HG03558 (cell line): ENCODE results near the gene AXIN2.

Experiments
- ATAC-seq: cut with Tn5 transposase; IDR thresholded peaks from one replicate; pipeline ENCODE4 v1.9.1; 2021; ENCODE audit warnings: moderate number of reproducible peaks; ENCODE audit not compliant: unreplicated experiment; ENCODE audit errors: extremely low read depth

The AXIN2 gene

DNA sequence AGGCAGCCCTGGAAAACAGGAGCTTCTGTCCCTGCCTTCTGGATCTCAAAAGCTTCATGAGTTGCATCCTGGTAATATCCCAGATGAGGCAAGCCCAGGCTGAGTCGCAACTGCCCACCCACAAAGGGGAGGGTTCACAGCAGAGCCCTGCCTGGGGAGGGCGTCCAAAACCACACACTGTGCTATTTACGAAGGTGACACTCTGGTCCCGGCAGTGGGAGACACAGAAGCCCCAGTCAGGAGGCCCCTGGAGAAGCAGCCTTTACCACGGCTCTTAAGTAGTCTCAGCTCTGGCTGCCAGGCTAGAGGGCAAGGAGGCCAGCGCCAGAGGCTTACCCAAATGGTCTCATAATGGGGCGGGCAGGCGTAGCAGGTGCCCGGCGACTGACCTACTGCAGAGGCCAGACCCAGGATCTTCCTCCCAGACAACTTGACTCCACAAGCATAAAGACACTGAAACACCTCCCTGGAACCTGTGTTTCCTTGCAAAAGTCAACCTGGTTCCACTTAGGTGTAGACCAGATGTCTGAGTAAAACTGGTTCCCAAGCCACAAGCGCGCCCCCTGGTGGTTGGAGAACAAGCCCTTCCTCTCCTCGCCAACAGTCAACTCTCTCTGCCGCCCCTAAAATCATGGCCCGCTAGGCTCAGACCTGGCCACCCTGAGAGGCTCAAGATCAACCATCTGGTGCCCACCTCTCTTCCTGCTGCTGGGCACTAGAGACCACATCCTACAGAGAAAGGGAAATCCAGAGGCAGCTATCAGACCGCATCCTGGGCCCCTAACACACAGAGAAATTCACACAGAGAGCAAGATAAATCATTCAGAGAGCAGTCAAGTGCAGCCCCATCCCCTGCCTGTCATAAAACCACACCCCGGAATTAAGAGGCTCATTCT, 5.2 kb downstream of the AXIN2 start:
- no peak for ATAC-seq

DNA sequence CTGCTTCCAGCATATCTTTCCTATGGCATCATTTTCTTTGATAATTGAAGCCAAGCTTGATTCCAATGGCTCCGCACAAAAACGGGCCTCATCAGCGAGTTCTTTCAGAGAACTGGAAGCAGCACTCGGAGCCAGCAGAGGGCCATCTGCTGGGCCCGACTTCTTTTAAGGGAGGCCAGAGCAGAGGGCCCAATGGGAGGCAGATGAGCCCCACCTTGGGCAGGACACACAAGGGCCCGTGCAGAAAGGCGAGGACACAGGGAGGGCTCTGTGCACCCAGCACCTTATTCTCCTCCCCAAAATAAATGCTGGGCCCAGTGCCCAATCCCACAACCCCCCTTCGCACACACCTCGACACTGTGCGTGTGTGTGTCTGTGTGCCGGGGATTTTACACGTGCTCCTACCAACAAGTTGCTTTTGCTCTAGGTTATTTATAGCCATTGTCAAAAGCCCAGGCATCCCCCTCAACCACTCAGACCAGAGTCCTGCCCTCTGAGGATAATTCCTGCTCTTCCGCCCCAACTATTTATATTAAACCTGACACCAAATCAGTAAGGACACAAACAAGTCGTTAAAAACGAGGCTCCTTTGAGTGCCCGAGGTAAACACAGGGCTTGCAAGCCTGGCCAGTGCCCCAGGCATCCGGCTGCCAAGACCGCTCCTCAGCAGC, 6.8 kb downstream of the AXIN2 start:
- ATAC-seq, result no peak

DNA sequence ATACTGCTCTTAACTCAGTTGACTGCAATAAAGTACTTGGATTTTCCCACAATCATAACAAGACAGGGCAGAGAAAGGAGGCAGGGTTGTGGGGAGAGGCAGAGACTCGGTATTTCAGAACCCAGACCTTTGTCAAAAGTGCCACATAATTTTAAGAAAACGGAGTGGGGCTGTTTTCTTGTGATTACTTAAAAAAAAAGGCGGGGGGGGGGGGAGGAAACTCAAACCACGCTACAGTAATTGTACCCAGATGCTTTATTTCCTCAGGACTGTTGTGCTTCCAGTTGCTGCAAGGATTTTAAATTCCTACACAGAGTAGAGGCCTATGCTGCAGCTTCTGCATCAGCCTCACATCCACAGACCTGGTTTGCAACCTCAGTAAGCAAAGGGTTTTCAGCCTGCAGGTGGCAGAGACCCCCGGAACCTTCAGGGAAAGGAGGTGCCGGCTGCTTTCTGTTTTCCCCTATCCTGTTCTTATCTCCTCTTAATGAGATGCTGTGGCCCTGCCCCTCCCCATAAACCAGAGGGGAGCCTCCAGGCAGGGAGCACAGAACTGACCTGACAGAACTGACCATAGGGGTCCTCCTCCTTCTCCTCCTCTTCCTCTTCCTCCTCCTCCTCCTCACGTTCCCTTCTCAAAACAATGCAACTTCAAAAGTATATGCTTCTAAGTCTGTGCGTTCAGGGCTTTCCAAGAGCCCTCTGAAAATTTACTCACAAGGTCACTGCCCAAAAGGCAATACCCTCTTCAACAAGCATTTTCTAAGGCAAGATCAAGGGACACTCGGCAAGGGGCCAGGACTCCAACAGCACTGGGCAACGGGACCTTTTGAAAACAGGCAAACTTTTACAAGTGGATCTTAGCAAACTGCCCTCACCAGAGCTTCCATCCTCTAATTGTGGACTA, 7.5 kb downstream of the AXIN2 start:
- no peak for ATAC-seq

DNA sequence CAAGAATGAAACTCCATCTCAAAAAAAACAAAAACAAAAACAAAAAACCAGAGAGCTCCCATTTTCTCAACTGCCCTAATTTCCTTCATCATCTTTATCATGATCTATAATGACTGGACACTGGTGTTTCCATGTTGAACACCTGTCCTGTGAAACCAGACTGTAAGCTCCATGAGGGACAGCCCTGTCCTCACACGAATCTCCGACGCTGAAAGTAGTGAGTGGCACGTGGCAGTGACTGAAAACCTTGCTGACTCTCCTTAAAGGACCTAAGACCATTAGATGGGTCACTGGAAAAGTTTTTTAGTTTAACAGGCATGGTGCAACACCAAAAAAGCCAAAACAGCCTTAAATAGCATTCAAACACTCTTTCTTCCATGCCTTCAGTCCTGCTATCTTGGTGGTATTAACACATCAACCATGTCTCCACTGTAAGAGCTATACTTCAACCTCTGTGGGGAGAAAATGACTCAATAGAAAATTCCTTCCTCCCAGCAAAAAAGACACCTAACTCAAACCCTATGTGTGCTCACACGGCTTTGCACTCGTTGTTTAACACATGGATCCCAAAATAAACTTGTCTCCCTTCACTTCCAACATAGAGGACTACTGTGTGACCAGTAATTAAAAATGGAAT, 8.3 kb downstream of the AXIN2 start:
- no peak for ATAC-seq

DNA sequence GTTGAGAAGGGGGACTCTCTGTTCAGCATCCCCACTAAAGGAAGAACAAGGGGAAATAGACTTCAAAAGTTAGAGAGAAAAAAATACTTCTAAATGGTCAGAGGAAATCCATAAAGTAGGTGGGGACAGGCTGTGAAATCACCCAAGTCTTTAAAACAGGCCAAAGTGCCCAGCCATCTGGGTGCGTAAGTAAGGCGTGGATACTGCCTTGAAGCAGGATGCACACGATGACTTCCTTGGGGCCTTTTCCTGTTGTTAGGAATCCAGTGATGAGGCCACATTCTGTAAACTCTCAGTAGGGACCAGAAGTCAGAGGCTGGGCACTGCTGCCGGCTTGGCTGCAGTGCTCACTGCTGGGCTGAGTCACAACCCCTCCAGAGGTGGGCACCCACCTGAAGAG, 9.2 kb downstream of the AXIN2 start:
- no peak for ATAC-seq

DNA sequence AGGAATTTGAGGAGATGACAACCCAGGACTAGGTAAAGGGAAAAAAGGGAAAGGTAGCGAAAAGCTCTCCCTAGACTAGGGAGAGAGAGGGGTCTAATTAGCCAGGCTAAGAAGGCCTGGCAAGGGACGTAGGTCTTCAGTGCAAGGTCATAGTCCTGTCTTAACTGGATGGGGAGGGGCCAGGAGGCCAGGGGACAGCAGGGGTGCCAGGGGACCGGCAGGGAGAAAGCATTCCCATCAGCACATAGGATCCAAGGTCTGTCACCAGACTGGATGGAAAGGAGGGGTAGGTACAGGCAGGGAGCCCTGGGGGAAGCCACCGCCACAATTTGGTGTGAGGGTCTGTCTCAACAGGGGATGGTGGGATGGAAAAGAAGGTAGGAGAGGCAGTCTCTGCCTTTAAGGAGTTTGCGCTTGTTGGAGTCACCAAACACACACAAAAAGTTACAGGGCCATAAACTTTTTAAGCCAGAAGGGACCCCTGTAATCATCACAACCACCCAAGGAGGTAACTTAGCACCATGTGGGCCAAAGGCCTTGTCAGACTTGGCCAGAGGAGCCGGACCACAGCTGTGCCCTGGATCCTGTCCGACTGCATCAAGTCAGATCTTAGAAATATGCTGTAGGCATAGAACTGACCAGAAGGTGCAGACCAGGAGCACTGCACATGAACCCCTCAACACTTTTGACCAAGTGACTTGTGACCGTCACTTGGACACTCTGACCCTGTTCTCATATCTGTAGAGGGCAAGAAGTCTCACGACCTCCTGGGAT, 10.0 kb downstream of the AXIN2 start:
- no peak for ATAC-seq

DNA sequence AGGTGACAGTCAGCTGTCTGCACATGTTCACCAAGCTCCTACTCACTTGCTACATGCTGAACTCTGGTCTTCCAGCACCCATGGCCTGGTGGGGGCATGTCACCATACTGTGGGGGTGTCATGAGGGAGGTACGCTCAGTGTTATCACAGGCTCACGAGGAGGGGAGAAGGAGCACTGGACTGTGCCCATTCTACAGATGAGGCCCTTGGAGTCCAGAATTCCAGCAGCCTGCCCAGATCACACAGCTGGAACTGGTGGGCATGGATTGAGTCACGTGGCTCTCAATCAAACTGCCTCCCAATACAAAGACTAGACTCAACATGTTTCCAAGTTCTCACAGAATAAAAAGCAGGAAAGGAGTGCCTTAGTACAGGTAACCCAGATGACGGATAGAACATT, 10.7 kb downstream of the AXIN2 start:
- no peak for ATAC-seq

DNA sequence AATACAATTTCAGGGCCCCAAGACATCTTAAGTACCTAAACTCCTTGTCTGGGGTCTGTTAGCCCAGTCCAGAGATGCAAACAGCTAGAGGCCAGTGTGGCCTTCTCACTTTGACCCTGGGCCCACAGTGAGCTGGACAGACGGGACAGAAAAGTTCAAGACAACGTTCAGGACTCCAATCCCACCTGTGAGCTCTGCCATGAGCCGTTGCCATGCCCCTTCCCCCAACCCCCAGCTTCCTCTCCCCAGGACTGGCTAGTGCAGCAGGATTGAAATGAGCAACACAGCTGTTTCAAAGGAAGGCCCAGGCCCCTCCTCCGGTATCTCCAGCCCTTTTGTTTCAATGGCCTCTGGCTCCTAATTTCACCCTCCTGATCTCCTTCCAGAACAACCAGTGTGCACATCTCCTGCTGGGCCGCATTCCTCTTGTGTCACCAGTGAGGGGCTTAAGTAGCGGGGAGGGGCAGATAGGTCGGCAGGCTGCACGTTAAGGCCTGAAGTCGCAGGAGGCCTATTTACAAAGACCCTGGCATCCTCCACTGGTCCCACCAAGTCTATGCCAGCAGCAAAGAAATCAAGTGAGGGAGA, 11.3 kb downstream of the AXIN2 start:
- no peak for ATAC-seq

DNA sequence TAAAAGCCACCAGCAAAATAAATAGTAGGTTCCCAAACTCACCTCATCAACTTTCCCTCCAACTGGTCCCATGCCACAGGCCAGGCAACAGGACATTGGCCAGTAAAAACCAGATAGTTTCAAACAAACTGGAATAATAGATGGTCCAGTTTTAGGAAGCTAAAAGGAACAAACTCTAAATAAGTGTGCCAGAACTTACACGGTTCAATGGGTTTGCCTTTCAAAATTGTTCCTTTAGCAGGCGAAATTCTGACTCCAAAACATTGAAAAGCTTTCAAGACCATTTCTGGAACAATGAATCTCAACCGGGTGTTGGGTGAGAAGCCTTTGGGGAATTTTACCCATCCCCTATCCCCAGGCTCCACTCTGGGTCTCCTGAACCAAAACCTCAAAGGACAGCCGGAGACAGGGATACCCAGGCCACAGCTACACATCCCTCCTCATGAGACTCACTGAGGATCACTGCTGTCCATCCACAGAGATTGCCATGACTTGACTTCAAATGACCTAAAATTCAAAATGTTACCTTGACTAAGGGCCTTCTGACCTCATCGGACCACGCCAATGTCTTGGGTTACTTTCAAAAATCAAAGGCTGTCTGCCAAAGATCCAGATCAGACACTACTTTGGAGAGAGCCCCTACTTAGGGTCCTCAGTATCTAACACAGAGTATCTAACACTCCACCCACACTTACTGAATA, 13.0 kb downstream of the AXIN2 start:
- ATAC-seq, result no peak

DNA sequence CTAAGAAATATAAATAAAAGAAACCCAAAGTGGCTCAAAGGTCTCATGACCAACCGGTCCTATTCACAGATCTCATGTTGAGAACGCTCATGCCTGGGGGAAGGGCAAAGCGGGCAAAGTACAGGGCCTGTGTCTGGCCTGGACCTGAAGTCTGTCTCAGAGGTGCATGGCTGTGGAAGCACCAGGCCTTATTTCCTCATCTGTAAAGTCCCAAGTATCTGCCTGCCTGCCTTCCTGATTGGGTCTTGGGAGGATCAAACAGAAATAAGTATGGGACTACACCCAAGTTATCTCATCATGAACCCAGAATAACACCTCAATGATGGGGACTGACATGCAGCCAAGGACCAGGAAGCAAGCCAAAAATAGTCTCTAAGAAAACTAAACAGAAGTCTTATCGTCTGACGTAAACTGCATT, 14.2 kb downstream of the AXIN2 start:
- ATAC-seq, result no peak

DNA sequence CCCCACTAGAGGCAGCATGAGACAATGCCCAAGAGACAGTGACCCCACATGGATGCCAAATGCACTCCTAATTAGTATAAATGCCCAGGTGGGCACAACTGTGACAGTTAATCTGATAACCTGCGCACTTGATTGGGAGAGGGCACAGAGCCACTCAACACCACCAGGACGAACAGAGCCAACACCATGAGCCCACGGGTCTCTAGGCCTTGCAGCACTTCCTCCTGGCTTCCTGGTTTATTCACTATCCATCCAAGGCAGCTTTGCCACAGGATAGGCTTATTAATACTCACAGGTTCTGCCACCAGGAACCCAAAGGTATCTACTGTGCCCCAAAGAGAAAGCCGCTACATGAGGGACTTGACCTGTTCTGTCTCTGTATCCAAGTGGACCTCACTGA, 14.9 kb downstream of the AXIN2 start:
- ATAC-seq, result no peak

DNA sequence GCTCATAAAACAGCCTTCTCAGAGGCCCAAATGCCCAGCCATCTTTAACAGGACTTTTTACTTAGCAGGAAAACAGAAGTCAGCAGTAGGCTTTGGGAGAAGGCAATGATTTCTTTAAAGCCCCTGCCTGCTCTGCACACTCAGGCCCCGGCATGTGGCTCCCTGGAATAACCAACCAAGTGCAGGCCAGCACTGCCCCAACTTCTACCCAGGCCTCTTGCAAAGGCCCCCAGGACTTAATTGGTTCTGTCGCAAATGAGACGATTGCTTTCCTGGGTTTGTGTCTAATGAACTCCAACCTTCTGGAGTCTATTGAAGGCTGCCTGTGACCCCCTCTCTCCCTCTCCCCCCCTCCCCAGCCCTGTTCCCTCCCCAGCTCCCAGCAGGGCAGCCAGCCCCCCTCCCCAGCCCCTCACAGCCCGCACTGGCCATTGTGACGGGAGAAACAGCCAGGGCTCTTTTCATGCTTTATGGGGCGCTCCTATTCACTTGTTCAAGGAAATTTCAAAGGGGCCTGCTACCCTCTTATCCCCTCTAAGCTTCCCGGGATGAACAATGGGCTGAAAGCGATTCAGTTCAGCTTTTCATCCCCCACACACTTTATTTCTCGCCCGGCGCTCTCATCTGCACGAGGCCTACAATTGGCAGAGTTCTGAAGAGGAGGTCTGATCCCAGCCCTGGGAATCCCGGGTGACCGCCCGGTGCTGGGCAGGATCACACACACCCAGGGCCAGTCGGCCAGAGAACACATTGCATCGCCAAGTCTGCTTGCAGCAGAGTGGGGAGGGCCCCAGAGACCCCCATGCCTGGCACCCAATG, 15.5 kb downstream of the AXIN2 start:
- ATAC-seq, result no peak

DNA sequence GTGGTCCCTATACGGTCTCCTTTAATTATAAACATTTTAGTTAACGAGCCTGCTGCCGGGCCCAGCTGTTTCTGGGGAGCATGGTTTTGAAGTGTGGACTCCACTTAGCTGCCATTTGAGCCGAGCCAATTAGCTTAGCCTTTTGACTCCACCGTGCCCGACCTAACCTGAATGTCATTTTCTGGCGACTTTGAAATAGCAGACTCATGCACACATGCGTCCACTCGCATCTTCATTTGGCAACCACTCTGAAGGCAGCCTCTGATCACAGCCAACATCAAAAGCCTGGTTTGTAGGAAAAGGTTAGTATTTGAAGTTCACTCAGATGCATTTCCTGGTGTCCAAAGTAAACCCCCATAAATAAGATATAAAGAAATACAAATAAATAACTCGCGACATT, 16.8 kb downstream of the AXIN2 start:
- ATAC-seq, result no peak

DNA sequence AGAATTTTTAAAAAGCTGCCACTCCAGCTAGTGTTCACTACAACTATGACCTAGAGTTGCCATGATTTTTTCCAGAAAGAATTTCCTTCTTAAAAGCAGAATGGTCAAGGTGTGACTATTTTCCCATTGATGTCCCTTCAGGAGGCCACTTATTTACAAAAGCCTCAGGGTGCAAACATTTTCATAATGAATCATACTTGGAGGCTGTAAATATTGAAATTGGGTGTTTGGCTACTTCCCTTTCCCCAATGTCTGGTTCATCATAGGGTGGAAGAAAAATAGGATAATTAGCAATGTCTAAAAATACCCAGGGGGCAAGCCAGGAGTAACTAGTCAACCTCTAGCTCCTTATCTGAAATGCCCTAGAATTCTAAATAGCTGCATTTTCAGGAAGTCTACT, 18.8 kb downstream of the AXIN2 start:
- ATAC-seq, result no peak

DNA sequence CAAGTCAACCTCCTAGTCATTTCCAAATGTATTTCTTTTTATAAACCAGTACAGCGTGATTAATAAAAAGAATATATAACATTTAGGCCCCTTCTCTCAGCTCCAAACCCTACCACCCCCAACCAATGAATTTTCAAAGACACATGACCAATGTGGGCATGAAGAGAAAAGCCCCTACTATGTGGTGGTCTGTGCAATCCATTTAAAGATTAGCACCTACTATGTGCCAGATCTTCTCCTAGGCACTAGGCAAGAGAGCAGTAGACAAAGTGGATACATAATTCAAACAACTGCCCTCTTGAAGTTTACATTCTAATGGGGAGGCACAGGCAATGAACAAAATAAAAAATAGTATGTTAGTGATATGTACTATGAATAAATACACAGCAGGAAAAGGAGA, 19.4 kb downstream of the AXIN2 start:
- ATAC-seq, result no peak

DNA sequence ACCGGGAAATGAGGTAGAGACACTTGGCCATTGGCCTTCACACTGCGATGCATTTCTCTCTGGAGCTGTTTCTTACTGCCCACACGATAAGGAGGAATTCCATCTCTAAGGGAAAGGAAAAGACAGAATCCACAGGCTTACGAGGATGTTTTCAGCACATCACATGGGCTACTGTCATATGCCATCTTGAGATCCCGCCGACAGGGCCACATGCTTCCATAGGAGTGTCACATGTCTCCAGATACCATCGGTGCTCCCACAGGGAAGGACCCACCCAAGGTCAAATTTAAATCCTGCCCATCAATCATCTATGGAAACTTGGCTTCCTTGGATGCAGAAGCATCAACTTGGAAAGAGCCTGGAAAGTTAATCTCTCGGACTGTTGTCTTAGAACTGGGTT, 20.0 kb downstream of the AXIN2 start:
- no peak for ATAC-seq

DNA sequence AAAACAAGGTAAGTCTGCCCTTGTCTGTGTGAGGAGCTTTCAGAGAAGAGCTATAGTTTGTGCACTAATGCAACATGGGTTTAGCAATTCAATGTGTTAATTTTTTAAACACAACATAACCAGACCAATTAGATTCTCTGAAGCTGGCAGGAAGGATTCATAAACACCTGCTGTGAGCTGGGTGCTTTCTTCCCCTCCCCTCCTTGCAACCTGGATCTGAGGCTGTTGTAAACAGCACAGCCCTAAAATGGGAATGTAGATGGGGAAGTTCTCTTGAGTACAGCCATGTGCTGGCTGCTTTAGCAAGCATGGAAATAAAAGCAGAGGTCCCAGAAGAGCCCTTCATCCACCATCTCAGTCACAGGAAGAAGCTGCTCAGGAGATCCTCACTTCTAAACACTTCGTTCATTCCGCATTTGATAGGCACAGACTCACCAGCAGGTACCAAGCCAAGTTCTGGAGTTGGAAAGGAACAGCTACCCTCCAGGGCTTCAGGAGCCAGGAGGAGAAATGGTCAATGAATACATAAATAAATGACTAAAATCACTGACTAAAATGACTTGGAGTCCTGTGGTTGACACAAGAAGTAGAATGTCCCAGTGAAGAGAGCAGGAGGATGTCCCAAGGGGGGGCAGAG, 21.7 kb downstream of the AXIN2 start:
- no peak for ATAC-seq
